ENCODE results near the gene IL17B.

Gene IL17B

GRCh38 chr5:149341876-149342275 lies 37.2 kb downstream of the IL17B start:
- Histone ChIP-seq H3K27ac (no peak overlapping the region), H3K27me3 (ENCODE audit: insufficient read depth, low read depth, severe bottlenecking) (peaks cover 12% of the 10 kb centered on the region), H3K4me3 (ENCODE audit: low read depth, low read length) (no peak overlapping the region), H3K9me3 (ENCODE audit: severe bottlenecking) (no peaks in the 10 kb centered on the region), H3K36me3 (peaks cover 1% of the 10 kb centered on the region; the same call in 1 of the 2 replicates)
- TF ChIP-seq, protein P1, sequence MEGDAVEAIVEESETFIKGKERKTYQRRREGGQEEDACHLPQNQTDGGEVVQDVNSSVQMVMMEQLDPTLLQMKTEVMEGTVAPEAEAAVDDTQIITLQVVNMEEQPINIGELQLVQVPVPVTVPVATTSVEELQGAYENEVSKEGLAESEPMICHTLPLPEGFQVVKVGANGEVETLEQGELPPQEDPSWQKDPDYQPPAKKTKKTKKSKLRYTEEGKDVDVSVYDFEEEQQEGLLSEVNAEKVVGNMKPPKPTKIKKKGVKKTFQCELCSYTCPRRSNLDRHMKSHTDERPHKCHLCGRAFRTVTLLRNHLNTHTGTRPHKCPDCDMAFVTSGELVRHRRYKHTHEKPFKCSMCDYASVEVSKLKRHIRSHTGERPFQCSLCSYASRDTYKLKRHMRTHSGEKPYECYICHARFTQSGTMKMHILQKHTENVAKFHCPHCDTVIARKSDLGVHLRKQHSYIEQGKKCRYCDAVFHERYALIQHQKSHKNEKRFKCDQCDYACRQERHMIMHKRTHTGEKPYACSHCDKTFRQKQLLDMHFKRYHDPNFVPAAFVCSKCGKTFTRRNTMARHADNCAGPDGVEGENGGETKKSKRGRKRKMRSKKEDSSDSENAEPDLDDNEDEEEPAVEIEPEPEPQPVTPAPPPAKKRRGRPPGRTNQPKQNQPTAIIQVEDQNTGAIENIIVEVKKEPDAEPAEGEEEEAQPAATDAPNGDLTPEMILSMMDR (IDR thresholded peaks at IDR 0.05; ENCODE audit: low read depth, low read length), result no peak
- DNase-seq, result no peak

- Histone ChIP-seq H3K36me3 (no peaks in the 10 kb centered on the region), H3K4me3 (ENCODE audit: low read depth, low read length) (no peak overlapping the region), H3K27ac (no peak overlapping the region), H3K27me3 (ENCODE audit: insufficient read depth, low read depth, severe bottlenecking) (peaks cover 15% of the 10 kb centered on the region), H3K9me3 (ENCODE audit: severe bottlenecking) (no peaks in the 10 kb centered on the region)
- TF ChIP-seq, protein P1 (IDR thresholded peaks at IDR 0.05; ENCODE audit: low read depth, low read length), result no peak
- DNase-seq, result no peak
Measured at GRCh38 chr5:149340920-149341319, 38.2 kb downstream of the IL17B start.

DNA sequence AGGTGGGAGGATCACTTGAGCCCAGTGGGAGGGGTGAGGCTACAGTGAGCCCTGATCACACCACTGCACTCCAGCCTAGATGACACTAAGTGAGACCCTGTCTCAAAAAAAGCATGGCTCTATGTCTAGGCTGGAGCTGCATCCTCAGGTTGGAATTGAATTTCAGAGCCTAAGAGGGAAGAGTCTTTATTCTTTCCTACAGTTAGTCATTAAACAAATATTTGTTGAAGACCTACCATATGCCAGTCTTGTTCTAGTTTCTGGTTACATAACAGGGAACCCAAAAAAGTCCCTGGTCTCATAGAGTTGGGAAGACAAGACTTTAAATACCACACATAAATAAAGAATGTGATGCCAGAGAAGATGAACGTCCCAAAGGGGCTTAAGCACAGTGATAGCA lies 40.7 kb downstream of the IL17B start:
- no peaks in the 10 kb centered on the region for H3K36me3 ChIP-seq
- H3K27me3 ChIP-seq (ENCODE audit: insufficient read depth, low read depth, severe bottlenecking), result peaks cover 36% of the 10 kb centered on the region
- no peak overlapping the region for H3K27ac ChIP-seq
- no peaks in the 10 kb centered on the region for H3K9me3 ChIP-seq (ENCODE audit: severe bottlenecking)
- no peak overlapping the region for H3K4me3 ChIP-seq (ENCODE audit: low read depth, low read length)
- TF ChIP-seq, protein P1 (IDR thresholded peaks at IDR 0.05; ENCODE audit: low read depth, low read length), result no peak
- DNase-seq, result no peak

GRCh38 chr5:149337736-149338135 lies 41.4 kb downstream of the IL17B start:
- DNase-seq, result peak; percentile 44
- no peak overlapping the region for H3K27ac ChIP-seq
- H3K9me3 ChIP-seq (ENCODE audit: severe bottlenecking), result no peaks in the 10 kb centered on the region
- TF ChIP-seq, protein P1 (IDR thresholded peaks at IDR 0.05; ENCODE audit: low read depth, low read length), result no peak
- no peaks in the 10 kb centered on the region for H3K36me3 ChIP-seq
- peaks cover 41% of the 10 kb centered on the region for H3K27me3 ChIP-seq (ENCODE audit: insufficient read depth, low read depth, severe bottlenecking)
- no peak overlapping the region for H3K4me3 ChIP-seq (ENCODE audit: low read depth, low read length)

- no peak overlapping the region for H3K27ac ChIP-seq
- DNase-seq, result no peak
- H3K36me3 ChIP-seq, result no peaks in the 10 kb centered on the region
- TF ChIP-seq, protein P1 (IDR thresholded peaks at IDR 0.05; ENCODE audit: low read depth, low read length), result no peak
- no peak overlapping the region for H3K4me3 ChIP-seq (ENCODE audit: low read depth, low read length)
- H3K27me3 ChIP-seq (ENCODE audit: insufficient read depth, low read depth, severe bottlenecking), result peaks cover 61% of the 10 kb centered on the region
- no peaks in the 10 kb centered on the region for H3K9me3 ChIP-seq (ENCODE audit: severe bottlenecking)
Measured at GRCh38 chr5:149333711-149334443, 45.2 kb downstream of the IL17B start.

GRCh38 chr5:149328177-149328576 lies 50.9 kb downstream of the IL17B start:
- H3K36me3 ChIP-seq, result no peaks in the 10 kb centered on the region
- no peak overlapping the region for H3K4me3 ChIP-seq (ENCODE audit: low read depth, low read length)
- H3K27ac ChIP-seq, result no peak overlapping the region
- no peaks in the 10 kb centered on the region for H3K9me3 ChIP-seq (ENCODE audit: severe bottlenecking)
- TF ChIP-seq, protein P1 (IDR thresholded peaks at IDR 0.05; ENCODE audit: low read depth, low read length), result no peak
- H3K27me3 ChIP-seq (ENCODE audit: insufficient read depth, low read depth, severe bottlenecking), result peaks cover 75% of the 10 kb centered on the region
- DNase-seq, result no peak

Data from WERI-Rb-1 (cell line).